ENCODE measurements around the gene ZNF827.

The ZNF827 gene

GRCh38 chr4:145876531-145877180 lies 62.0 kb downstream of the ZNF827 start (continued):
- no peak for TF ChIP-seq ZFP41 (tag by site-specific recombination; IDR thresholded peaks at IDR 0.05; ENCODE audit: borderline replicate concordance)
- TF ChIP-seq ZNF311 (tag by site-specific recombination; IDR thresholded peaks at IDR 0.05; ENCODE audit: borderline replicate concordance): no peak
- no peak for TF ChIP-seq KLF9 (tag by site-specific recombination; IDR thresholded peaks at IDR 0.05; ENCODE audit: low read depth)
- no peak for TF ChIP-seq YY2 (tag by site-specific recombination; IDR thresholded peaks at IDR 0.05)
- TF ChIP-seq ZNF146 (tag by site-specific recombination; IDR thresholded peaks at IDR 0.05): no peak
- TF ChIP-seq ZNF692 (tag by site-specific recombination; IDR thresholded peaks at IDR 0.05): no peak
- TF ChIP-seq ZNF488 (tag by site-specific recombination; IDR thresholded peaks at IDR 0.05): no peak
- no peak for TF ChIP-seq ZNF362 (tag by site-specific recombination; IDR thresholded peaks at IDR 0.05)

GRCh38 chr4:145873901-145874300 lies 64.7 kb downstream of the ZNF827 start:
- ChIA-PET CTCF (no interaction called here), POLR2A (no interaction called here)
- Histone ChIP-seq H3K4me3 (ENCODE audit: low read depth, low read length) (no peak overlapping the region), H3K9me3 (ENCODE audit: control insufficient read depth, insufficient read depth, low read depth, low read length) (no peaks in the 10 kb centered on the region), H3K4me1 (ENCODE audit: control insufficient read depth, insufficient read depth, low read length) (peaks cover 3% of the 10 kb centered on the region; the same call in 1 of the 2 replicates), H3K36me3 (ENCODE audit: control insufficient read depth in 2 of 2, insufficient read depth in 1 of 2, low read length in 2 of 2) (peaks cover 0 to 4% of the 10 kb centered on the region in 2 experiments; a peak in 1 of 3 replicates), H3K27ac (ENCODE audit: extremely low read depth, low read depth, low read length) (no peak overlapping the region)
- TF ChIP-seq ZBTB11 (tag by site-specific recombination; conservative IDR thresholded peaks at IDR 0.05; ENCODE audit: low read depth) (no peak), ZNF350 (tag by site-specific recombination; IDR thresholded peaks at IDR 0.05) (no peak), ZNF843 (tag by site-specific recombination; IDR thresholded peaks at IDR 0.05) (no peak), ZNF248 (tag by site-specific recombination; IDR thresholded peaks at IDR 0.05) (no peak), SALL2 (tag by site-specific recombination; IDR thresholded peaks at IDR 0.05; ENCODE audit: borderline replicate concordance) (no peak), ZNF473 (tag by site-specific recombination; IDR thresholded peaks at IDR 0.05) (no peak), AEBP2 (tag by site-specific recombination; IDR thresholded peaks at IDR 0.05; ENCODE audit: borderline replicate concordance) (no peak), TRIM28 (IDR thresholded peaks at IDR 0.05; ENCODE audit: borderline replicate concordance, low read length) (no peak), PRDM1 (tag by site-specific recombination; IDR thresholded peaks at IDR 0.05) (no peak), ZNF10 (tag by site-specific recombination; IDR thresholded peaks at IDR 0.05) (no peak), ZEB2 (tag by site-specific recombination; IDR thresholded peaks at IDR 0.05) (no peak), ZNF274 (IDR thresholded peaks at IDR 0.05; ENCODE audit: low read length) (no peak), ZNF274 (tag by site-specific recombination; IDR thresholded peaks at IDR 0.05; ENCODE audit: borderline replicate concordance) (no peak), ZNF37A (tag by site-specific recombination; IDR thresholded peaks at IDR 0.05) (no peak), ZNF623 (tag by site-specific recombination; IDR thresholded peaks at IDR 0.05) (no peak)

Data from HEK293 (cell line).